Prostate gland (tissue), 2 donors: ENCODE measurements around the gene RBKS.

Experiments
- CTCF ChIP-seq, 4 experiments: fragments of 200-600 bp in 2 of 4; fragments of 450-650 bp in 2 of 4; sonication (generic) in 2 of 4; IDR thresholded peaks; 1 replicate in 3 of 4; 2 replicates in 1 of 4; pipeline ENCODE4 v1.5.1; 2016 to 2019; ENCODE audit warnings: antibody characterized with exemption in 4 of 4, mild to moderate bottlenecking in 2 of 4, moderate library complexity in 2 of 4
- POLR2A ChIP-seq: fragments of 450-650 bp; IDR thresholded peaks from one replicate; pipeline ENCODE4 v1.6.1; 2016; ENCODE audit warnings: antibody characterized with exemption, mild to moderate bottlenecking

GRCh38 chr2:27902098-27902497 lies 11.9 kb upstream of the RBKS start:
- no peak for TF ChIP-seq POLR2A
- TF ChIP-seq CTCF (IDR thresholded peaks at IDR 0.05) = no peak
